Sigmoid colon (tissue), 4 donors: Measurements from ENCODE around the gene SMIM13.

Experiments
- POLR2A ChIP-seq, 2 donors: fragments of 450-650 bp; IDR thresholded peaks; one replicate each; pipeline ENCODE4 v1.6.1; 2016; ENCODE audit warnings: antibody characterized with exemption in 2 of 2, mild to moderate bottlenecking in 2 of 2, moderate library complexity in 2 of 2
- POLR2AphosphoS5 ChIP-seq, 4 donors: sonication (generic); formaldehyde crosslinking; IDR thresholded peaks; one replicate each; pipeline ENCODE4 v1.6.1; 2017; ENCODE audit warnings: antibody characterized with exemption in 4 of 4

- no peak for TF ChIP-seq POLR2AphosphoS5 (IDR thresholded peaks at IDR 0.05)
- TF ChIP-seq POLR2A (IDR thresholded peaks at IDR 0.05) = no peak
Measured at GRCh38 chr6:11054722-11055121, 38.9 kb upstream of the SMIM13 start.
